SJCRH30 (cell line): ENCODE results near the gene XPA. TPM values are rescaled to one million over a fixed set of nuclear protein-coding genes. Genes with fewer than 3 reads are reported as not detected.

Experiments
- DNase-seq, 2 experiments: peaks; one replicate each; pipeline ENCODE4 v3.0.0-alpha.2; 2015 to 2020
- H3K27ac ChIP-seq: fragments of 250-450 bp; sonication (Bioruptor Pico); 2 replicates; pipeline ENCODE4 v1.5.1; 2020; ENCODE audit warnings: mild to moderate bottlenecking, moderate library complexity
- H3K27me3 ChIP-seq: fragments of 250-450 bp; sonication (Bioruptor Pico); 2 replicates; pipeline ENCODE4 v1.5.1; 2020; ENCODE audit warnings: mild to moderate bottlenecking, moderate library complexity
- H3K36me3 ChIP-seq: fragments of 250-450 bp; sonication (Bioruptor Pico); 2 replicates; pipeline ENCODE4 v1.5.1; 2020; ENCODE audit warnings: mild to moderate bottlenecking, moderate library complexity
- H3K4me1 ChIP-seq: fragments of 250-450 bp; sonication (Bioruptor Pico); 2 replicates; pipeline ENCODE4 v1.5.1; 2020; ENCODE audit warnings: mild to moderate bottlenecking, moderate library complexity
- H3K4me3 ChIP-seq: fragments of 250-450 bp; sonication (Bioruptor Pico); 2 replicates; pipeline ENCODE4 v1.5.1; 2020; ENCODE audit warnings: mild to moderate bottlenecking, moderate library complexity
- H3K9me3 ChIP-seq: fragments of 250-450 bp; sonication (Bioruptor Pico); replicated peaks from 2 replicates; pipeline ENCODE4 v1.5.1; 2020; ENCODE audit warnings: mild to moderate bottlenecking, moderate library complexity
- total RNA-seq: library from RNA; depleted of rRNA; stranded (reverse); fragments of >200 nt; shearing (Covaris generic); gene quantifications from 2 replicates; pipeline ENCODE4 v1.2.3, GENCODE V29; 2014

XPA gene
- total RNA-seq, 1 experiment from 2014 or later: 12.8 TPM

GRCh38 chr9:97651646-97652045 is 45.5 kb downstream of the XPA start:
- Histone ChIP-seq H3K4me3 (no peak overlapping the region), H3K9me3 (no peaks in the 10 kb centered on the region), H3K27me3 (no peaks in the 10 kb centered on the region), H3K36me3 (peaks cover 97% of the 10 kb centered on the region), H3K27ac (no peak overlapping the region), H3K4me1 (no peaks in the 10 kb centered on the region)
- DNase-seq: no peak

GRCh38 chr9:97647996-97648395 is 49.1 kb downstream of the XPA start:
- no peaks in the 10 kb centered on the region for H3K4me1 ChIP-seq
- no peak overlapping the region for H3K4me3 ChIP-seq
- DNase-seq: no peak
- H3K36me3 ChIP-seq: peaks cover 95% of the 10 kb centered on the region
- H3K27ac ChIP-seq: no peak overlapping the region
- H3K9me3 ChIP-seq: no peaks in the 10 kb centered on the region
- H3K27me3 ChIP-seq: no peaks in the 10 kb centered on the region

GRCh38 chr9:97645720-97646119 is 51.4 kb downstream of the XPA start:
- Histone ChIP-seq H3K27ac (no peak overlapping the region), H3K36me3 (peaks cover 96% of the 10 kb centered on the region), H3K4me1 (no peaks in the 10 kb centered on the region), H3K9me3 (no peaks in the 10 kb centered on the region), H3K27me3 (no peaks in the 10 kb centered on the region), H3K4me3 (no peak overlapping the region)
- no peak for DNase-seq

GRCh38 chr9:97640325-97640724 is 56.8 kb downstream of the XPA start:
- Histone ChIP-seq H3K4me1 (no peaks in the 10 kb centered on the region), H3K9me3 (no peaks in the 10 kb centered on the region), H3K36me3 (peaks cover 64% of the 10 kb centered on the region), H3K27ac (no peak overlapping the region), H3K4me3 (no peak overlapping the region), H3K27me3 (no peaks in the 10 kb centered on the region)
- peak in 1 of 2 experiments; percentile 20 for DNase-seq

GRCh38 chr9:97638666-97639065 is 58.5 kb downstream of the XPA start:
- Histone ChIP-seq H3K4me1 (no peaks in the 10 kb centered on the region), H3K27me3 (no peaks in the 10 kb centered on the region), H3K4me3 (no peak overlapping the region), H3K27ac (no peak overlapping the region), H3K9me3 (no peaks in the 10 kb centered on the region), H3K36me3 (peaks cover 49% of the 10 kb centered on the region)
- DNase-seq: no peak

- no peaks in the 10 kb centered on the region for H3K9me3 ChIP-seq
- peaks cover 31% of the 10 kb centered on the region for H3K36me3 ChIP-seq
- DNase-seq: no peak
- no peaks in the 10 kb centered on the region for H3K4me1 ChIP-seq
- H3K27ac ChIP-seq: no peak overlapping the region
- no peaks in the 10 kb centered on the region for H3K27me3 ChIP-seq
- no peak overlapping the region for H3K4me3 ChIP-seq
These were observed 60.2 kb downstream of the XPA start for GRCh38 chr9:97636903-97637302.

GRCh38 chr9:97635026-97635425 is 62.1 kb downstream of the XPA start:
- H3K36me3 ChIP-seq: peaks cover 12% of the 10 kb centered on the region
- no peak overlapping the region for H3K27ac ChIP-seq
- H3K4me1 ChIP-seq: no peaks in the 10 kb centered on the region
- peak overlapping the region; percentile 92 for H3K4me3 ChIP-seq
- H3K9me3 ChIP-seq: no peaks in the 10 kb centered on the region
- DNase-seq: no peak
- no peaks in the 10 kb centered on the region for H3K27me3 ChIP-seq

GRCh38 chr9:97633859-97634490 is 63.2 kb downstream of the XPA start:
- Histone ChIP-seq H3K4me1 (peaks cover 7% of the 10 kb centered on the region), H3K27me3 (no peaks in the 10 kb centered on the region), H3K4me3 (peak overlapping the region; percentile 92), H3K36me3 (peaks cover 10% of the 10 kb centered on the region), H3K27ac (peak overlapping the region; percentile 98), H3K9me3 (no peaks in the 10 kb centered on the region)
- DNase-seq: no peak

GRCh38 chr9:97632985-97633858 is 63.9 kb downstream of the XPA start, which contains the start of the genes NCBP1 and TSTD2:
NCBP1 (plus strand) TSS chr9:97633821; CDS start chr9:97633882, 61 bp downstream.
TSTD2 (minus strand) TSS chr9:97633368; CDS start chr9:97627562, 5,806 bp downstream.
- peaks cover 10% of the 10 kb centered on the region; the same call in 1 of the 2 replicates for H3K36me3 ChIP-seq
- H3K27me3 ChIP-seq: no peaks in the 10 kb centered on the region
- H3K27ac ChIP-seq: peak within 1 kb of the TSS; percentile 98
- peak within 1 kb of the TSS; percentile 92 for H3K4me3 ChIP-seq
- peaks cover 14% of the 10 kb centered on the region for H3K4me1 ChIP-seq
- H3K9me3 ChIP-seq: no peaks in the 10 kb centered on the region
- DNase-seq: peak; percentile 98 to 99

GRCh38 chr9:97632248-97632984 is 64.7 kb downstream of the XPA start:
- Histone ChIP-seq H3K27me3 (no peaks in the 10 kb centered on the region), H3K27ac (peak overlapping the region; percentile 98), H3K4me3 (peak overlapping the region; percentile 92), H3K9me3 (no peaks in the 10 kb centered on the region), H3K36me3 (peaks cover 6% of the 10 kb centered on the region), H3K4me1 (peaks cover 18% of the 10 kb centered on the region)
- DNase-seq: peak; percentile 61 to 85

GRCh38 chr9:97630591-97630990 is 66.5 kb downstream of the XPA start:
- Histone ChIP-seq H3K27ac (no peak overlapping the region), H3K4me3 (no peak overlapping the region), H3K36me3 (peaks cover 16% of the 10 kb centered on the region), H3K9me3 (no peaks in the 10 kb centered on the region), H3K27me3 (no peaks in the 10 kb centered on the region), H3K4me1 (peaks cover 18% of the 10 kb centered on the region)
- no peak for DNase-seq

GRCh38 chr9:97629156-97629555 is 68.0 kb downstream of the XPA start:
- H3K4me3 ChIP-seq: no peak overlapping the region
- H3K27ac ChIP-seq: peak overlapping the region; percentile 35
- peaks cover 28% of the 10 kb centered on the region for H3K36me3 ChIP-seq
- no peaks in the 10 kb centered on the region for H3K9me3 ChIP-seq
- no peaks in the 10 kb centered on the region for H3K27me3 ChIP-seq
- DNase-seq: no peak
- H3K4me1 ChIP-seq: peaks cover 18% of the 10 kb centered on the region

GRCh38 chr9:97628668-97629067 is 68.5 kb downstream of the XPA start:
- peak overlapping the region; percentile 35 for H3K27ac ChIP-seq
- H3K9me3 ChIP-seq: no peaks in the 10 kb centered on the region
- no peak overlapping the region for H3K4me3 ChIP-seq
- peaks cover 18% of the 10 kb centered on the region for H3K4me1 ChIP-seq
- peak; percentile 85 to 90 for DNase-seq
- no peaks in the 10 kb centered on the region for H3K27me3 ChIP-seq
- peaks cover 33% of the 10 kb centered on the region for H3K36me3 ChIP-seq

GRCh38 chr9:97627624-97628023 is 69.5 kb downstream of the XPA start:
- Histone ChIP-seq H3K4me1 (peaks cover 18% of the 10 kb centered on the region), H3K4me3 (no peak overlapping the region), H3K9me3 (no peaks in the 10 kb centered on the region; the same call in 1 of the 2 replicates), H3K27me3 (no peaks in the 10 kb centered on the region), H3K27ac (no peak overlapping the region), H3K36me3 (peaks cover 44% of the 10 kb centered on the region)
- no peak for DNase-seq

- H3K36me3 ChIP-seq: peaks cover 54% of the 10 kb centered on the region
- H3K27ac ChIP-seq: no peak overlapping the region
- no peak overlapping the region for H3K4me3 ChIP-seq
- peaks cover 18% of the 10 kb centered on the region for H3K4me1 ChIP-seq
- H3K9me3 ChIP-seq: no peaks in the 10 kb centered on the region; the same call in 1 of the 2 replicates
- H3K27me3 ChIP-seq: no peaks in the 10 kb centered on the region
- no peak for DNase-seq
These were observed 71.5 kb downstream of the XPA start for GRCh38 chr9:97625620-97626019.
